Umbilical cord (tissue), 2 donors: Measurements from ENCODE around the gene NDRG2. TPM values are rescaled to one million over a fixed set of nuclear protein-coding genes. Genes with fewer than 3 reads are reported as not detected.

Experiments used
- DNase-seq: peaks from one replicate; pipeline ENCODE4 v3.0.0-alpha.2; 2015; ENCODE audit warnings: low spot score
- total RNA-seq: library from RNA; depleted of rRNA; stranded (reverse); fragments of >200 nt; gene quantifications from one replicate; pipeline ENCODE4 v1.2.3, GENCODE V29; 2014; ENCODE audit warnings: low replicate concordance; ENCODE audit not compliant: insufficient read depth

The NDRG2 gene
- total RNA-seq, 1 donor from 2014 or later = 40.2 TPM

DNA sequence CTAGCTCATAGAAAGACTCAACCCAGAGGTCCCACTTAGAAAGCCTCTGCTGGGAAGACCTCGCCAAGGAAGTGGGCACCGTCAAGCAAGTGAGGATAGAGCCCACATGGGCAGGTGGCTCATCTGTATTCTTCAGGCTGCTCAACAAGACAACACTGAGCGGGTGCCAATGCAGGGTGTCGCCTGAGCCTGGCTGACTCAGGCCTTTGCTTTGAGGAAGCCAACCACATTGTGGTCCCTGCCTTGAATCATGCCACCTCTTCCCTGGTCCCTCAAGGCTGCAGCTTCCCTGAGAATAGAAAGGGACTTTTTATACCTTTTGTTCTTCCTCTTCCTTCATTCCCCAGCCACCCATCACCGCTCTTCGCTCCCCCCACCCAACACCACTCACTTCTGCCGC, 11.9 kb upstream of the NDRG2 start:
- DNase-seq = no peak

DNA sequence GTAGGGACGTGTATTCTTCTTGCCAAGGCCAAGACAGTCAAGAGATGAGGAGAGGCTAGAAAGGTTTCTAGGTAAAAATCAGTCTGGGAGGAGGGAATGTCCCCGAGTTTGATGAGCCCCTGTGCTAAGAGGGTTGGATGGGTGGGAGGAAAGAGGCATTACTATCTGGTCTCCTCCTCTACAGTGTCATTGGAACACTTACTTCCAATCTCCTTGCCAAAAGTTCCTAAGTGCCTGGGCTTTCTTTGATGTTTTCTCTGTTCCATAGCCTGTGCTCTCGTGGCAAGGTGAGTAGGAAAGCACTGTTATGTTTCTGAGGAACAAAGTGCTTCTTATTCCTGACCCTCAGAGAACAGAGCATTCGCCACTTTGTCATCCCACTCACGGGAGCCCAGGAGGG, 9.8 kb upstream of the NDRG2 start, which contains the start of gene RNASE13:
Gene RNASE13, minus strand, starts transcription at position 101 of the 400 bp plus-strand sequence. CDS start 519 bp downstream, outside the sequence.
- no peak for DNase-seq

DNA sequence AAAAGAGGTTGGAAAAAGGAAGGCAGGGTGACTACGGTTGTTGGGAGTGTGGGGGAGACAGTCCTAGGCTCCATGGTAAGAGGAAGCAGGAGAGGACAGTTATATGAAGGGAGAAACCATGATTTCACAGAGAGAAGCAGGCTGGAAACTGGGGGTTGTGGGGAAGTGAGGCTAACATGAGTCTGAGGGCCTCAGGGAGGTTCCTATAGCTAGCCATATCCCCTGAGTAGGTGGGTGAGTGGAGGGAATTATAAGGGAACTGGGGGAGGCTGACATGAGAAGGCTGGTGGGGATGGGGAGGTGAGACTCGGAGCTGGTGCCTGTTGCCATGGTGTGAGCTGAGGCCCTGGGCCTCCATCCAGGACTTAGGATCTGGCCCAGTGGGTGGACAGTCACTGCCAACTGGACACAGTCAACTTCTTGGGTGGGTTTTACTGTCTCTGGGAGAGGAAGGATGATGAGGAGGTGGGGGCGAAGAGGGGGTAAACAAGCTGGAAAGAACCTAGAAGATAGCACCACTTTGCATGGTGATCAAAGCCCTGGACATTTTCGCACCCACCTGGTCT, 8.4 kb upstream of the NDRG2 start:
- DNase-seq = no peak

DNA sequence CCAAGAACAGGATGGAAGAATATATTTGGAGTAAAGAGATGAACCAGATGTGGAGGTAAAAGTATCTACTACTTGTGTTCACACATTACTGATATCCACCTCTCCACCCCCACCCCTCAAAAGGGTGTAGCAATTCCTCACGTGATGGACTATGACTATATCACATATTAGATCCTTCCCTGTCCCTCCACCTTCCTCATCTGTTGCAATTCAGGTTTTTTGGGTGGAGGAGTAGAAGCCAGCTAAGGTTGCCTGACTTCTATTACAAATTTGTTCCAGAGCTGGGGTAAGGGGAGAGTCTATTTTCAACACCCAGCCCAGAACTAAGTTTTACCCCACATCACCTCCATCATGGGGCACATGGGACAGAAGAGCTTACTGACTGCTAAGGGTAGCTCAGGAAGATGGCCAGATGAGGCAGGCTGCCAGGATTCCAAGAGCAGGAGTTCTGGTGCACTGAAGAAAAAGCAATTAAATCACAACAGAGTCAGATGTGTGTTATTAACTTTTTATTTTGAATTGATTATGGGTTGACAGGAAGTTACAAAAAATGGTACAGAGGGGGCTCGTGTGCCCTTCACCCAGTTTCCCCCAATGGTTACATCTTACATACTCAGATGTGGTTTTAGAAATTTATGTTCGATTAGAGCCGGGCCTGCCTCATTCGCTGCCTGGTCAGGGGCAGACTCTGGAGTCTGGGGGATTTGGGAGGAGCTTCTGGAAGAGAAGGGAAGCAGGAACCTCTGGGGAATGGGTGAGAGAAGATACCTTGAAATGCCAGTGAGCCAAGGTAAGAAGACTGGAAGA, 7.7 kb upstream of the NDRG2 start:
- DNase-seq = no peak

DNA sequence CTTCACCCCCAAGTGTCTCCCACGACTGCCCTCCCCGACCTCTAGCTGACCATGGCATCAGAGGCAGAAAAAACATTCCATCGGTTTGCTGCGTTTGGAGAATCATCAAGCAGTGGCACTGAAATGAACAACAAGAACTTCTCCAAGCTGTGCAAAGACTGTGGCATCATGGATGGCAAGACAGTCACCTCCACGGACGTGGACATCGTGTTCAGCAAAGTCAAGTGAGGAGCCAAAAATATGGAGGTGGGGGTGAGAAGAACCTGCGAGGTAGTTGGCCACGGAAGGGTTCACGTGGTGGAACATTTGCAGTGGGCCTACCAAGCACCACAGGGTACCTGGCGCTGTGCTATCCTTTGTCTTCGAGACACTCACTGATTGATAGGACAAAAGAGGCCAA, 5.7 kb upstream of the NDRG2 start:
- DNase-seq = no peak

DNA sequence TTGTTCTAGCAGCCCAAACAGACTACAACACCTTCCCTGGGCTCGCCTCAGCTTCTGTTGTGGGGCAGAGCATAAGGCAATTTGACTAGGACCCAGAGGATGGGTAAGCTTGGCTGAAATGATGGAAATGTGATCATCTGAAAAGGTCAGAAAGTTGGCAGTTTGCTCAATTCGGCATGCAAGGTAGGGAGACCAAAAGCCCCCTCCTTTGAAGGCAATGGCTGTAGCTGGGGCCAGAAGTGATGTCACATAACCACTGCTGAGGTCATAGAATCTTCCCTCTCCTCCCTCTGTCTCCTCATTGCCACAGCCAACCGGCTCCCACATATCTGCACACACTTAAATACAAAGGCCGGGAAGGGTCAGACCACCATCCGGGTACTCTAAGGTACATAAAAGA, 5.1 kb upstream of the NDRG2 start, which contains the start of gene TPPP2:
Gene TPPP2, plus strand, starts transcription at position 301 of the 400 bp plus-strand sequence. CDS start 365 bp downstream, outside the sequence.
- no peak for DNase-seq

DNA sequence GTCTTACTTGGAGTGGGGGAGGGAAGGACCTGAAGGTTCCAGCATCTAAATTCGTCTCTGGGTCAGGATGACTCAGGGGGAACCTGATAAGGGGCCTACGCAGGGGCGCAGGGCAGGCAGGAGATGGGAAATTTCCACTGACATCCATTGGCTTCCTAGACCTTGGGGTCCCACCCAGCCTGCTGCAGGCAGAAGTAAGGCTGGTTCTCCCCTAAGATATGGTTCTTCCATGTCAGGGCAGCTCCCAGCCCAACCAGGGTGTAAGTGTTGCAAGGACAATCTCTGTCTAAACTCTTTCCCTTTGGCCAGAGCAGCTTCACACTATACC, 2.1 kb upstream of the NDRG2 start:
- peak; percentile 49 for DNase-seq

DNA sequence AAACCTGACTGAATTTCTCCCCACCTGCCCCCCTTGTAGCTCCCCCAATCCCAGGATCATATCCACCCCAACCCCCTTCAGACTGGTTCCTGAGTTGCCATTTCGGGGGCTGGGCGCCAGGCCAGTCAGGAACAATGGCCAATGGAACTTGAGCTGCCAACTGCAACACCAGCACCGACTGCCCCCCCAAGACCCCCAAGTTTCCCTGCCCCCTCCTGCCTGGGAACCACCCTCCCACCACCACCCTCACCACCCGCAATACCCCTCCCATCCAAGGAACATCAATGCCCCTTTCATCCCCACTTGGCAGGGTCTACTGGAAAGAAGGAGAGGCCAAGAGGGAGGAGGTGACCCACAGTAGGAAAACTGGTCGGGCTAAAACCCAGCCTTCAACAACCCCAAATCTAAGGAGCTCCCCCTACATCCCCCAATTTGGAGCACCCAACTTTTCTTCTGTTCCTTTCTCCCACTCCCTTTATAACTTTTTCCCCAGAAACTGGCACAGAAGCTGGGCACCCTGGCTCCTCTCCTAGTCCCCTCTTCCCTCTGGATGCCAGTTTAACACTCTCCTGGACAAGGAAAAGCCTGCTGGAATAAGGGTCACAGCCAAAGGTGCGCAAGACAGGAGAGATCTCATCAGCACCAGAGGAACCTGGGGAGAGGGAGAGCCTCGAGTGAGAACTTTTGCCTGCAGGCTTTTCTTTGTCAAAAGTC, 1.6 kb upstream of the NDRG2 start:
- no peak for DNase-seq

DNA sequence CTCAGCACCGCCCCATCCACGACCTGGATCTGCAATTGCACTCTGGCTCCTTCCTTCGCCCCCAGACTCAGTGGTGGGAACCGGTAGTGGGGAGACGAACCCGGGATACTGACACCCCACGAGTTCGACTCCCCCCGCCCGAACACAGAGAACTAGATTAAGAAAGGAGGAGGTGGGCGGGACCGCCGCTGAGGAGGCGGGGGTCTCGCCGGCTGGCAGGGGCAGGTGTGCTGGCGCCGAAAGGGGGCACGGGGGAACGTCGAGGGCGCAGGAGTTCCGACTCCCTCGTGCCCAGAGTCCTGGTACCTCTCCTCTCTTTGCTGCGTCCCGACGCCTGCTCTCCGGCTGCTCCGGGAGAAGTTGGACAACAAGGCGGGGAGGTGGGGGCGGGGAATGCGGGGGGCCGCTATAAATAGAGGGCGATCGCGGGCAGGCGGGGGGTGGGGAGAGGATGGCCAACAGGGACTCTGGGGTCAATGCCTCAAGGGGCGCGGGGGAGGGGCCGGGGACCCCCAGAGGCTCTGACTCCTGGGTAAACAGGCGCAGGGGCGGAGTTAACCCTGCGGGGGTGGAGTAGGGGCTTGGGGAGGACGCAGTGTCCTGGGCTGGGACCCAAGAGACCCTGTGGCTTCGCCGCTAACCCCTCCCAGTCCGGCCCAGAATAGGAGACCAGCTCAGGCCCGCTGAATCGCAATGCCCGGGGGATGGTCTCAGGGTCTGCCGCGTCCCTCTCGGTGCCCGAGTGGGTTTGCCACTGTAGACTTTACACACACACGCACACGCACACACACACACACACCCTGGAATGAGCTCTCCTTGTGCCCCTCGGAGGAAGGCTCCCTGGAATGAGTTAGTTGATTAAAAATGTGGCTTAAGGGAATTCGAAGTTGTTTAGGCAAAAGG, 761 bp upstream of the NDRG2 start:
- DNase-seq = peak; percentile 60

DNA sequence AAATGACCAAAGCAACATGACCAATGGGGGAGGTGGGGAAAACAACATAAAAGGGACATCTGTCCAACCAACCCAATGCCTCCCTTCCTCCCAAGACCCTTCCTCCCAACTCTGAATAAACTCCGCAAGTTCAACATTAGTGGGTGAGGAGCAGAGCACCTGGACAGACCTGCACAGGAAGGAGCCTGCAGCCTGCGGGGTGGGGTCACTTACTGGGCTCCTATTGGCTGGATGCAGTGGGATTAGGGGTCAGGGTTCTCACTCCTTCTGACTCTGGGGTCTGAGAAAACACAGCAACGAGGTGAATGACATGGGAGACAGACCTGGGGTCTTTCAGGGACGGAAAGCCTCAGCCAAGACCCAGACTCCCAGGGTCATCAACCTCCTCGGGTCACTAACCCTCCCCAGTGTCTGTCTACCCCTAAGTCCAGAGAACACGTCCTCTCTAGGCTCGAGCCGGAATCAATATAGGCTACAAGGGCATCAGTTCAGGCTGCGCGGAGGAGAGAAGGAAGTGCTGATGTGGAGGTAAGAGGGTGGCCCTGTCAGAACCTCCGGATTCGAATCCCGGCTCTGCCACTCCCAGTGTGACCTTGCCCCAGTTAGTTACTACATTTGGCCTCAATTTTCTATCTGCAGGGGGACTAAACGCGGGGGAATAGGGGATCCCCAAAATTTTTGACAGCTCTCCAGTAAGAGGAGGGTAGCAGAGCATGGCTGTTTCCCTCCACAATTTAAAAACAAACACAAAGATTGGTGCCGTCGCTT, 860 bp downstream of the NDRG2 start:
- DNase-seq = no peak

DNA sequence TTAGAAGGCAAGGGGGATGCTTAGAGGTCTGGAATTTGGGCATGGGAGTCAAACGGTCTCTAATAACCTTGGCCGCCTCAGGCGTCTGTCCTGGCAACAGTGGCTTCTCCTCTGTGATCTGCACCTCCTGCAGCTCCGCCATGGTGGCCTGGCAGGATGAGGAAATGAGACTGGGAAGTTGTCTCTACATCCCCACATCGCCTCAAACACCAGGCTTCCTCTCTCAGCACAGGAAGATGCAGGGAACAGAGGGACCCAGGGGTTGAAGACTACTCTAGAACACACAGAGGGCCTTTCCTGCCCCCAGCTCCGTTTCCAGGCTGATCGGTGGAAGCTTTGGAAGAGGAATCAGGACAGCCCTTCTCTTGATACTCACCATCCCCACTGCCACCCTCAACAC, 1.7 kb downstream of the NDRG2 start:
- no peak for DNase-seq

DNA sequence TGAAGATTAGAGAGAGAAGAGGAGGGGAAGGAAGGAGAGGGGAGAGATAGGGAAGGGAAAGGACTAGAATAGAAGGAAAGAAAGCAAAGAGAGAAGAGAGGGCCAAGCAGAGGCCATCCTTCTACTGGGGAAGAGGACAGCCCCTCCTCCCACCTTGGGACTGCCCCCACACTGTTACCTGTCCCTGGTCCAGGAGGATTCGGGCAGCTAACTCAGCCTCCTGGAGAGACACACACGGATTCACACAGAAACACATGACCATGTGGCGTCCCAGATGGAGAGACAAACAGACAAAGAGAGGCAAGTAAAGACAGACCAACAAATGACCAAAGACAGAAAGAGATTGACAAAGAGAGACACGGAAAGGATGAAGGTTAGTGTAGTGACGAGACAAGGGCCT, 2.2 kb downstream of the NDRG2 start:
- DNase-seq = no peak

DNA sequence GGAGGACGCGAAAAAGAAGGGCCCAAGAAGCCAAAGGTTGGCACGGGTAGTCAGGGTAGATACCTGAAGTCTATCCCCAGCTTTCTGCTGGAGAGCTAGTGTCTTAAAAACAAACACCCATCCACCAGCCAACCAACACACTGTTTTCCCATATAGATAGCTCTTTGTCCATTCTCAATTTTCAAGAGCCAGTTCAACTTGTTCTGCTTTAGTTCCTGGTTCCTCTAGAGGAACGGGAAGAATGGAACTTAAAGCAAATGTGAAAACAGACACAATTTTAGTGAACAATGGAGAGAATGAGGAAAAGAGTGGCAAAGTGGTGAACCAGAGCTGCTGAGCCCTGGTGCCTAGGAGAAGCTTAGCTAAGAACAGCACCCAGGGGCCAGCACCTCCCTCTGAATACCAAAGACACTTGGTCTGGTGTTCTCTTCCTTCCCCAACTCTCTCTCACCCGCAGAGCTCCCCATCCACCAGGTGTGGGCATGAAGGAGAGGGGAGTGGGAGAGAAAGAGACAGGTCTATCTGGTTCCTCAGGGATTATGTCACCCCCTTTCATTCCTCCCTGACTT, 3.8 kb downstream of the NDRG2 start:
- DNase-seq = no peak

DNA sequence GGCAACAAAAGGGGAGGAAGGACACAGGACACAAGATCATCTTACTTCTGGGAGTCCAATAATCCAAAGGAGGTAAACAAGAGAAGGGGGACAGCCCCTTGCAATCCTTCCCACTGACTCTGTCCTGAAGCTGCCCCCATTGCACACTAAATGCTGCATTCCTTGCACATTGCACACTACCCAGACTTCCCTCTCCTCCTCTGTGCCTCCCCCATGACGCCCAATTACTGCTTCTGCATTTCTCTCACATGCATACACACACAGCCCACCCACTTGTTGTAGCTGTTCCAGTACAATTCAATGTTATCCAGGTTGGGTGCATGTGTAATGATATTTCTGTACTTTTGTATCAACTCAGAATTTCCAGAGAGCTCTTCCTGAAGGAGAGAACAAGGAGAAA, 5.5 kb downstream of the NDRG2 start:
- DNase-seq = no peak

DNA sequence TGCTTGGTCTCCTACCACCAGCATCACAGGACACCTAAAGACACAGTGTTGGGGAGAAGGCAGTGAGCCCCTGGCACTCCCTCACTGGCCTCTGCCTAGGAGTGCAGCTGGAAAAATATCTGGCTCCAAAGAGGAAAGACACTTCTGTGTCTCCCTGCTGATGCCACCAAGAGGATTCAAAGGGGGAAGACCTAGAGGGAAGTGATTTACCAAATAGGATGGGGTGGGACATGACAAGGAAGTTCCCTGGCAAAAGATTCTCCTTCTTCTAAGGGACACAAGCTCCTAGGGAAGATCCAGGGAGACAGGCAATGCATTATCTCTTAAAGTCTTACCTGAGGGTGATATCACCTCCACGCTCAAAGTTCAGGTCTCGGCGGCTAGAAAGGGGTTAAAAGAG, 6.1 kb downstream of the NDRG2 start:
- DNase-seq = no peak

DNA sequence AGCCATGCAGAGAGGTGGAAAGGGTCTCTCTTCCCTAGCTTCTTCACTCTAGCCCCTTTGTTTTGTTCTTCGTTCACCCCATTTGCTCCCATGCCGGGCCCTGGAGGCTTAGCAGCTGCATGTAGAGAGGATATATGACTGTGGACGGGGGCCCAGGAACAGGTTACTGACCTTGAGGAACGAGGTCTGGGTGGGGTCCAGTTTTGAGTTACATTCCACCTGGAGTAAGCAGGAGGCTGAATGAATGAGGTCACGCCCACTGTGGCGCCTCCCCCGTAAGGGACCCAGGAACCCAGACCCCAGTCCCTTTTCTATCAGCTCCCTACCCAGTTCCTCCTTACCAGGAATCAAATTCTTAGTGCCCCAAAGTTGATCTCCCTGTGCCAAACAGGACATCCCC, 6.6 kb downstream of the NDRG2 start:
- no peak for DNase-seq

DNA sequence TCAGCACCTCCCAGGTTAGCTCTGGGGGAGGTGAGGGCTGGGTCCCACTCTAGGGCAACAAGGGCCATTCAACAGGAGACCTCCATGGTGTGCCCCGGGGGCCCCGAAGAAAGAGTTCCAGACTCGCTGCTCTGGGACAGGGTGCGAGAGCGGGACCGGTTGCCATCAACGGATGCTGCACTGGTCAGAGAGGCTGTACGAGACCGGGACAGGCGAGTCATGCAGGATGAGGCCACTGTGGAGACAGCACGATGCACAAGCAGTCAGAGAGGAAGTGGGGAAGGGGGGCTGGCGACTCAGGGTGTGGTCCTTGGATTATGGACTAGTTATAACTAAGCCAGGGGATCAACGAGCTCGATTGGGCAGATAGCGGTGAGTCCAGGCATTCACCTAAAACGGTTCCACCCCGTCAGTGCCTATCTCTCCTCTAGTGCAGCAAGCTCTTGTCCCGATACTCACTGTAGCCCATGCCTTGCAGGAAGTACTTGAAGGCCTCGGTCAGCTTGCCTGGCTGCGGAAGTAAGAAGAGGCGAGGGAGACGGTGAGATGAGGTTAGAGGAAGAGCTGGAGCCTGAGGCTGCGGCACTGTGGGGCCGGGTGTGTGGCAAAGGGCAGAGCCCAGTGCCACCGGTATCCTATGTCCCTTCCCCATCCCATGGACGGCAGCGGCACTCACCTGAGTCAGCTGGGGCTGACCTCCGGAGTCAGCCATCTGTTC, 7.2 kb downstream of the NDRG2 start:
- DNase-seq = no peak

DNA sequence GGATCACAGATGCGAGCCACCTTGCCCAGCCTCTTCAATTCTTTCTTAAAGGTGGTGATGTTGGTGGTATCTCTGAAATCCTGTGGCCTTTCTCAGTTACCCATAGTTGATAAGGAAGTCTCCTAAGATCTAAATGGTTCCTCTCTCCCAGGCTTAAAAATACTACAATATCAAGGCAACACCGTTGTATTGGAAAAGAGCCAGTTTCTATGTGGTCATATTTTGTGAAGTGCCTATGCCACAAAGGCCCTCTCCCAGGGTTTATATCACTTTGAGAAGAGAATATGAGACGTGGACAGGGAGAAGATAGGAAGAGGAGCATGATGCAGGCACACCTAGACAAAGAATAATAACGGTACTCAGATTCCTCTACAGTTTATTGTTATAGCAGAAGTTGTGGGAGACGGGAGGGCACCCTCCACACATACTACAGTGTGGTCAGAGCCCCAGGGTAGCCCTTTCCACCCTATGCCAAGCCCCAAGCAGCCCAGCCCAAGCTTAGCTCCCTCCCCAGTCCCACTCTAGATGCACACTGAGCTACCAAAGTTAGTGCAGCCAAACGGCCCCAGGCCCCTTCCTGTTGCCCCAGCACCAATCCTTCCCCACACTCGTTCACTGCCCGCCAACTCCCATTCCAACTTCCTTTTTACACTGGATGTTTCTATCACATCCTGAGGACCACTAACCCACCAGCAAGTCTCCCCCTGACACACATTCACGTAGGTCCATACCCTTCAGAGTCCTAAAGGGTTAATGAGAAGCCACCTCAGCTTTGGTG, 8.3 kb downstream of the NDRG2 start:
- no peak for DNase-seq

DNA sequence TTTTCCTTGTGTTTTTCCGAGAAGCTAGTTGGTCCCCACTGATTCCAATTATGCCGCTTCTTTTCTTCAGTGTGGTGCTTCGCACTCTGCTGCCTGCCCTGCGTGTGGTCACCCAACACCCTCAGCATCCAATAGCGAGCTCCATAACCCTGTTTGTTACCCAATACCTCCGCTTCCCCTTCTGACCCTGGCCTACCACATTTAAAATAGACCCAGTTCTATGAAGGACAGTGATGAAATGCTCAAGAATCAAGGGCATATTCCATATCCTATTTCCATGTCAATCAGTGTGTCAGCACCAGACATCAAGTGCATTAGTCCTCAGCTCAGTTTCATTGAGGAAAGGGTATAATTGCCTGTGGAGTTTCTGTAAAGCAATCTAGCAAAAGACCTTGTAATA, 9.5 kb downstream of the NDRG2 start:
- no peak for DNase-seq
